Measurements from ENCODE around the gene FAM185A.
"Not testable (repeated sequence)": the region's sequence is repeated elsewhere in the genome, so short reads cannot be mapped to it uniquely, and the experiment has no call there.

The FAM185A gene

GRCh38 chr7:102748605-102749444 lies at the start of gene FAM185A:
Gene FAM185A, plus strand, starts transcription at chr7:102748999. Its CDS starts 209 bp downstream, at chr7:102749208.
- DNase-seq (ENCODE audit: low read depth), result peak; percentile 89

GRCh38 chr7:102713011-102713690 lies 35.6 kb upstream of the FAM185A start:
- peak; percentile 10 for DNase-seq (ENCODE audit: low read depth)

GRCh38 chr7:102713691-102714080 lies 35.1 kb upstream of the FAM185A start:
- not testable (repeated sequence) for DNase-seq (ENCODE audit: low read depth)

- not testable (repeated sequence) for DNase-seq (ENCODE audit: low read depth)
Measured at GRCh38 chr7:102714774-102715522, 33.9 kb upstream of the FAM185A start.

- not testable (repeated sequence) for DNase-seq (ENCODE audit: low read depth)
Measured at GRCh38 chr7:102715718-102716117, 33.1 kb upstream of the FAM185A start.

- not testable (repeated sequence) for DNase-seq (ENCODE audit: low read depth)
Measured at GRCh38 chr7:102718491-102718890, 30.3 kb upstream of the FAM185A start.

- DNase-seq (ENCODE audit: low read depth), result not testable (repeated sequence)
Measured at GRCh38 chr7:102726170-102726569, 22.6 kb upstream of the FAM185A start.

- DNase-seq (ENCODE audit: low read depth), result not testable (repeated sequence)
Measured at GRCh38 chr7:102729670-102730069, 19.1 kb upstream of the FAM185A start.

GRCh38 chr7:102730431-102730830 lies 18.4 kb upstream of the FAM185A start:
- not testable (repeated sequence) for DNase-seq (ENCODE audit: low read depth)

GRCh38 chr7:102742002-102742771 lies 6.6 kb upstream of the FAM185A start:
- DNase-seq (ENCODE audit: low read depth), result not testable (repeated sequence)

- DNase-seq (ENCODE audit: low read depth), result not testable (repeated sequence)
Measured at GRCh38 chr7:102743861-102744260, 4.9 kb upstream of the FAM185A start.

- not testable (repeated sequence) for DNase-seq (ENCODE audit: low read depth)
Measured at GRCh38 chr7:102745494-102746288, 3.1 kb upstream of the FAM185A start.

GRCh38 chr7:102749445-102749786 lies 617 bp downstream of the FAM185A start:
- not testable (repeated sequence) for DNase-seq (ENCODE audit: low read depth)

GRCh38 chr7:102758227-102758626 lies 9.4 kb downstream of the FAM185A start:
- not testable (repeated sequence) for DNase-seq (ENCODE audit: low read depth)

GRCh38 chr7:102759934-102760333 lies 11.1 kb downstream of the FAM185A start:
- not testable (repeated sequence) for DNase-seq (ENCODE audit: low read depth)

- DNase-seq (ENCODE audit: low read depth), result not testable (repeated sequence)
Measured at GRCh38 chr7:102761234-102761633, 12.4 kb downstream of the FAM185A start.

GRCh38 chr7:102763295-102763905 lies 14.6 kb downstream of the FAM185A start:
- DNase-seq (ENCODE audit: low read depth), result not testable (repeated sequence)

GRCh38 chr7:102769657-102770192 lies 20.9 kb downstream of the FAM185A start:
- not testable (repeated sequence) for DNase-seq (ENCODE audit: low read depth)

GRCh38 chr7:102770467-102770866 lies 21.7 kb downstream of the FAM185A start:
- not testable (repeated sequence) for DNase-seq (ENCODE audit: low read depth)

- not testable (repeated sequence) for DNase-seq (ENCODE audit: low read depth)
Measured at GRCh38 chr7:102776217-102776616, 27.4 kb downstream of the FAM185A start.

All from activated T-cell treated with anti-CD3 and anti-CD28 coated beads for 48 hours (primary cell).